Measurements from ENCODE around the gene PIP5KL1.

- TF ChIP-seq REST (IDR thresholded peaks at IDR 0.05; ENCODE audit: low read depth) (no peak), EGR1 (IDR thresholded peaks at IDR 0.05) (no peak), RAD21 (IDR thresholded peaks at IDR 0.05; ENCODE audit: low read depth) (no peak), YY1 (IDR thresholded peaks at IDR 0.05; ENCODE audit: low read depth) (no peak), TAF1 (IDR thresholded peaks at IDR 0.05; ENCODE audit: low read depth) (no peak)
Observed at GRCh38 chr9:127937056-127937387, 6.4 kb upstream of the PIP5KL1 start.
